Keratinocyte (primary cell): ENCODE measurements around the gene RCCD1. TPM values are rescaled to one million over a fixed set of nuclear protein-coding genes. Genes with fewer than 3 reads are reported as not detected.

Source experiments
- DNase-seq: peaks from one replicate; pipeline ENCODE4 v3.0.0-alpha.2; 2011; ENCODE audit warnings: low read depth, missing footprints, low spot score
- FAIRE-seq: peaks from 2 replicates; lab custom pipeline; 2011; peaks lifted over from hg19 to GRCh38; lab: Jason Lieb, UNC
- H2AFZ ChIP-seq: 2 replicates; pipeline ENCODE4 v1.6.0; 2012; ENCODE audit warnings: low read length, control low read depth, inconsistent platforms; ENCODE audit not compliant: control insufficient read depth
- H3K27ac ChIP-seq: 2 replicates; pipeline ENCODE4 v1.5.1; 2011; ENCODE audit warnings: low read length; ENCODE audit not compliant: control insufficient read depth, insufficient read depth
- H3K27me3 ChIP-seq: 3 replicates; pipeline ENCODE4 v1.6.0; 2011; ENCODE audit warnings: low read length; ENCODE audit not compliant: control insufficient read depth, insufficient read depth; ENCODE audit errors: extremely low read depth
- H3K36me3 ChIP-seq, 2 experiments: 2 replicates in 1 of 2; 3 replicates in 1 of 2; pipeline ENCODE4 v1.5.1; 2011; ENCODE audit warnings: low read length in 2 of 2, mild to moderate bottlenecking in 1 of 2; ENCODE audit not compliant: control insufficient read depth in 2 of 2, insufficient read depth in 2 of 2; ENCODE audit errors: extremely low read depth in 1 of 2
- H3K4me1 ChIP-seq: 3 replicates; pipeline ENCODE4 v1.5.1; 2011; ENCODE audit warnings: low read length; ENCODE audit not compliant: control insufficient read depth, insufficient read depth; ENCODE audit errors: extremely low read depth
- H3K4me2 ChIP-seq: 3 replicates; pipeline ENCODE4 v1.6.0; 2011; ENCODE audit warnings: low read depth, low read length; ENCODE audit not compliant: control insufficient read depth, insufficient read depth; ENCODE audit errors: extremely low read depth
- H3K4me3 ChIP-seq, 3 experiments: fragments of 200-600 bp in 1 of 3; sonication (generic) in 1 of 3; 2 replicates in 2 of 3; 3 replicates in 1 of 3; pipeline ENCODE4 v1.5.1; 2011 to 2016; ENCODE audit warnings: low read length in 3 of 3, mild to moderate bottlenecking in 3 of 3, control low read depth in 2 of 3, inconsistent platforms in 1 of 3, low read depth in 1 of 3, mixed read lengths in 1 of 3, mixed run types in 1 of 3, moderate library complexity in 1 of 3; ENCODE audit not compliant: control insufficient read depth in 2 of 3, insufficient read depth in 2 of 3; ENCODE audit errors: extremely low read depth in 1 of 3
- H3K79me2 ChIP-seq: 2 replicates; pipeline ENCODE4 v1.6.0; 2012; ENCODE audit warnings: low read length; ENCODE audit not compliant: control insufficient read depth, insufficient read depth
- H3K9ac ChIP-seq: 3 replicates; pipeline ENCODE4 v1.6.0; 2011; ENCODE audit warnings: low read length; ENCODE audit not compliant: control insufficient read depth, insufficient read depth; ENCODE audit errors: extremely low read depth
- H3K9me1 ChIP-seq: 3 replicates; pipeline ENCODE4 v1.6.0; 2011; ENCODE audit warnings: low read length; ENCODE audit not compliant: control insufficient read depth, insufficient read depth; ENCODE audit errors: extremely low read depth
- H3K9me3 ChIP-seq: 2 replicates; pipeline ENCODE4 v1.5.1; 2012; ENCODE audit warnings: low read depth, low read length; ENCODE audit not compliant: control insufficient read depth
- H4K20me1 ChIP-seq: 3 replicates; pipeline ENCODE4 v1.6.0; 2011; ENCODE audit warnings: low read length; ENCODE audit not compliant: control insufficient read depth, insufficient read depth; ENCODE audit errors: extremely low read depth
- EZH2 ChIP-seq: IDR thresholded peaks from one replicate; pipeline ENCODE4 v1.6.1; 2012; ENCODE audit warnings: inconsistent platforms, mild to moderate bottlenecking, low read length, moderate library complexity
- dilution Hi-C: fragments of 300-500 bp; cut with MboI; formaldehyde crosslinking; loops from one replicate; pipeline ENCODE4 v1.7.0; 2020; ENCODE audit warnings: low sequenced_read_pairs; ENCODE audit not compliant: extremely low pct_ligation_motif_present
- polyA plus RNA-seq, 5 experiments: library from polyadenylated mRNA; depleted of rRNA in 3 of 5; stranded (reverse) in 3 of 5; stranded (forward) in 1 of 5; unstranded in 1 of 5; fragments of >200 nt; gene quantifications; 1 replicate in 1 of 5; 2 replicates in 3 of 5; 3 replicates in 1 of 5; pipeline versions ENCODE4 v1.2.1 to v1.2.3, GENCODE V29; 2011 to 2012; ENCODE audit warnings: missing spikeins in 2 of 5, low read depth in 1 of 5, low replicate concordance in 1 of 5
- TF ChIP-seq, protein P1 (sequence below), 3 experiments: IDR thresholded peaks in 1 of 3; conservative IDR thresholded peaks in 1 of 3; optimal IDR thresholded peaks in 1 of 3; 2 replicates in 2 of 3; 3 replicates in 1 of 3; pipeline versions ENCODE3 to v1.5.1; 2011; ENCODE audit warnings: low read length in 3 of 3, mild to moderate bottlenecking in 3 of 3, moderate library complexity in 2 of 3, control low read depth in 1 of 3, inconsistent platforms in 1 of 3; ENCODE audit not compliant: insufficient read depth in 2 of 3; ENCODE audit errors: extremely low read depth in 1 of 3

RCCD1 gene
- polyA plus RNA-seq, 1 donor (not counting 4 experiments of a cell fraction or from before 2014, with no cell fraction given), result 7.8 TPM

DNA sequence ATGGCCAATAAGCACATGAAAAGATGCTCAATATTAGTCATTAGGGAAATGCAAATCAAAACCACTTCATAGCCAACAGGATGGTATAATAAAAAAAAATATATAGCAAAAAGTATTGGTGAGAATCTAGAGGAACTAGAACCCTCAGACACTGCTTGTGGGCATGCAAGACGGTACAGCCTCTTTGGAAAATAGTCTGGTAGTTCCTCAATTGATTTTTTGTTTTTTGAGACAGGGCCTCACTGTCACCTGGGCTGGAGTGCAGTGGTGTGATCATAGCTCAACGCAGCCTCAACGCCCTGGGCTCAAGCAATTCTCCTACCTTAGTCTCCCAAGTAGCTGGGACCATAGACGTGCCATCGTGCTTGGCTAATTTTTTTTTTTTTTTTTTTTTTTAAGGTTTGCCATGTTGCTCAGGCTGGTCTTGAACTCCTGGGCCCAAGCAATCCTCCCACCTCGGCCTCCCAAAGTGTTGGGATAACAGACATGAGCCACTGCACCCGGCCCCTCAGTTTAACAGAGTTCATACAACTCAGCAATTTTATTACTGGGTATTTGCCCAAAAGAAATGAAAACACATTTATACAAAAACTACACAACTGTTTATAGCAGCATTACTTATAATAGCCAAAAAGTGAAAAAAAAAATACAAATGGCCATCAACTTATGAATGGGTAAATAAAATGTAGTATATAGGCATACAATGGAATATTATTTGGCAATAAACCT, 34.5 kb downstream of the RCCD1 start:
- no peak for DNase-seq
- peaks cover 0 to 6% of the 10 kb centered on the region in 2 experiments for H3K36me3 ChIP-seq
- H3K4me2 ChIP-seq, result no peak overlapping the region
- H3K9me1 ChIP-seq, result peaks cover 4% of the 10 kb centered on the region
- H3K9ac ChIP-seq, result no peak overlapping the region
- FAIRE-seq, result no peak
- H2AFZ ChIP-seq, result no peak overlapping the region
- no peaks in the 10 kb centered on the region for H3K9me3 ChIP-seq
- H4K20me1 ChIP-seq, result no peaks in the 10 kb centered on the region
- peaks cover 7% of the 10 kb centered on the region for H3K4me1 ChIP-seq
- no peak overlapping the region for H3K27ac ChIP-seq
- peaks cover 97% of the 10 kb centered on the region for H3K79me2 ChIP-seq
- dilution Hi-C loops, result no loop called here
- H3K27me3 ChIP-seq, result no peaks in the 10 kb centered on the region
- TF ChIP-seq, protein P1, sequence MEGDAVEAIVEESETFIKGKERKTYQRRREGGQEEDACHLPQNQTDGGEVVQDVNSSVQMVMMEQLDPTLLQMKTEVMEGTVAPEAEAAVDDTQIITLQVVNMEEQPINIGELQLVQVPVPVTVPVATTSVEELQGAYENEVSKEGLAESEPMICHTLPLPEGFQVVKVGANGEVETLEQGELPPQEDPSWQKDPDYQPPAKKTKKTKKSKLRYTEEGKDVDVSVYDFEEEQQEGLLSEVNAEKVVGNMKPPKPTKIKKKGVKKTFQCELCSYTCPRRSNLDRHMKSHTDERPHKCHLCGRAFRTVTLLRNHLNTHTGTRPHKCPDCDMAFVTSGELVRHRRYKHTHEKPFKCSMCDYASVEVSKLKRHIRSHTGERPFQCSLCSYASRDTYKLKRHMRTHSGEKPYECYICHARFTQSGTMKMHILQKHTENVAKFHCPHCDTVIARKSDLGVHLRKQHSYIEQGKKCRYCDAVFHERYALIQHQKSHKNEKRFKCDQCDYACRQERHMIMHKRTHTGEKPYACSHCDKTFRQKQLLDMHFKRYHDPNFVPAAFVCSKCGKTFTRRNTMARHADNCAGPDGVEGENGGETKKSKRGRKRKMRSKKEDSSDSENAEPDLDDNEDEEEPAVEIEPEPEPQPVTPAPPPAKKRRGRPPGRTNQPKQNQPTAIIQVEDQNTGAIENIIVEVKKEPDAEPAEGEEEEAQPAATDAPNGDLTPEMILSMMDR (optimal IDR thresholded peaks at IDR 0.05 in 1 of 3, IDR thresholded peaks at IDR 0.05 in 1 of 3, conservative IDR thresholded peaks at IDR 0.05 in 1 of 3; ENCODE audit: extremely low read depth in 1 of 3, insufficient read depth in 2 of 3, low read length in 3 of 3), result no peak
- TF ChIP-seq EZH2, result no peak
- H3K4me3 ChIP-seq, result no peak overlapping the region

DNA sequence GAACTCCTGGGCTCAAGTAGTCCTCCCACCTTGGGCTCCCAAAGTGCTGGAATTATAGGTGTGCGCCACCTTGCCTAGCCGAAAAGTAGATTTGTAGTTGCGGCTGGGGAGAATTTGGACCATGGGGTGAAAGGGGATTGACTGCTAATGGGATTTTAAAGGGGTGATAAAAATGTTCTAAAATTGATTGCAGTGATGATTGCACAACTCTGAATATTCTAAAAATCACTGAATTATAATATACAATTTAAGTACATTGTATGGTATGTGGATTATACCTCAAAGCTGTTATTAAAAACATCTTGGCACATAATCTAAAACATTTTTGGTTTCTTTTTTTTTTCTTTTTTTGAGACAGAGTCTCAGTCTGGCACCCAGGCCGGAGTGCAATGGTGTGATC, 35.8 kb downstream of the RCCD1 start:
- Histone ChIP-seq H3K9me3 (no peaks in the 10 kb centered on the region), H3K9me1 (no peaks in the 10 kb centered on the region), H3K4me3 (no peak overlapping the region), H3K36me3 (no peaks in the 10 kb centered on the region), H3K27me3 (no peaks in the 10 kb centered on the region), H3K4me2 (no peak overlapping the region), H3K4me1 (peaks cover 7% of the 10 kb centered on the region), H3K27ac (no peak overlapping the region), H3K9ac (no peak overlapping the region), H4K20me1 (no peaks in the 10 kb centered on the region), H2AFZ (no peak overlapping the region), H3K79me2 (peaks cover 88% of the 10 kb centered on the region)
- FAIRE-seq (no peak), DNase-seq (no peak)
- TF ChIP-seq, protein P1 (optimal IDR thresholded peaks at IDR 0.05 in 1 of 3, IDR thresholded peaks at IDR 0.05 in 1 of 3, conservative IDR thresholded peaks at IDR 0.05 in 1 of 3; ENCODE audit: extremely low read depth in 1 of 3, insufficient read depth in 2 of 3, low read length in 3 of 3), result no peak
- TF ChIP-seq EZH2, result no peak
- dilution Hi-C loops, result no loop called here
